SKM-1 treated with dmso at 0.1 percent for 144 hours (cell line): ENCODE measurements around the gene TMEM18.
"Not testable (repeated sequence)": the region's sequence is repeated elsewhere in the genome, so short reads cannot be mapped to it uniquely, and the experiment has no call there.

Experiments
- DNase-seq: peaks from one replicate; lab custom pipeline; 2025; ENCODE audit not compliant: unreplicated experiment; lab: John Stamatoyannopoulos, UW

Gene TMEM18

GRCh38 chr2:677056-677958, at the start of gene TMEM18:
Gene TMEM18 (minus strand): TSS chr2:677406. CDS start chr2:677345, 61 bp downstream.
- DNase-seq, result peak; percentile 95

- no peak for DNase-seq
These were observed 49.0 kb upstream of the TMEM18 start for GRCh38 chr2:726169-726568.

DNA sequence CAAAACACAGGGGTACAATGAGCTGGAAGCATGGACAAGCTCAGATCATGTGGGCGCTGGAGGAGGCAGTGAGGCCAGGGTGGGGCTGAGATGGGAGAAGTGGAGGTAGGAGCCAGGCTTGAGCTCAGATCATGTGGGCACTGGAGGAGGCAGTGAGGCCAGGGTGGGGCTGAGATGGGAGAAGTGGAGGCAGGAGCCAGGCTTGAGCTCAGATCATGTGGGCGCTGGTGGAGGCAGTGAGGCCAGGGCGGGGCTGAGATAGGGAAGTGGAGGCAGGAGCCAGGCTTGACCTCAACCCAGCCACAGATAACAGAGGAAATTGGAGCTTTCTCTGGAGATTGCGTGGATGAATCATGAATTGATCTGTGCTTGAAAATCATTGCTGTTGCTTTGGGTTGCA, 48.3 kb upstream of the TMEM18 start:
- DNase-seq, result no peak

- DNase-seq, result no peak
These were observed 46.6 kb upstream of the TMEM18 start for GRCh38 chr2:723761-724160.

DNA sequence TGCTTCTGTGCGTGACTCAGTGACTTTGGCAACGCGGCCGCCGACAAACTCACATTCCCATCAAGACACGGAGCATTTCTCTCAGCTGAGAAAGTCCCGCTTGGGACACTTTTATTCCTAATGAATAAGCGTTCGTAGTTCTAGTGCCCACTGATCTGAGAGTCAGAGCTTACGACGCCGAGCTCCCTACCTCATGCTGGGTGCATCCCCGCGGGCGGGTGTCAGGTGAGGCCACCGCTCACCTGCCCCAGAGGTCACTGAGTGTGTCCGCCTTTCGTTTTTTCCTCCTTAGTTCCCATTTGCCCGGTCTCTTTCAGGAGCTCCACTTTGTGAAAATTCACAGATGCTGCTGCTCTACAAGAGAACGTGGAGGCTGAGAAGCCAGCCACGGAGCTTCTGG, 43.6 kb upstream of the TMEM18 start:
- DNase-seq, result no peak

GRCh38 chr2:719734-720133, 42.5 kb upstream of the TMEM18 start:
- DNase-seq, result no peak

DNA sequence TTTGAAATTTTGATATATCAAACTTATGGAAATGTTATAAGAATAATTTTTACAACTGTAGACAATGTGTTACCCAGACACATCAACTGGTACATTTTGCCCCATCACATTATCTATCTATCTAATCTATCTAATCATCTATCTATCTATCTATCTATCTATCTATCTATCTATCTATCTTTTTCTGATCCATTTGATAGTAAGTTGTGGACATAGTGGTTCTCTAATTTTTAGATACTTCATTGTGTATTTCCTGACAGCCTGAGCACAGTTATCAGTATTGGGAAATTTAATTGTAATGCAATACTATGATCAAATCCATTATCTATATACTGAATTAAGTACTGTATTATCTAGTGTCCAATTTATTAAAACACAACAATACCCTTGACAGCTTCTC, 42.0 kb upstream of the TMEM18 start:
- DNase-seq, result no peak

- no peak for DNase-seq
These were observed 40.5 kb upstream of the TMEM18 start for GRCh38 chr2:717661-718060.

GRCh38 chr2:715854-716560, 38.8 kb upstream of the TMEM18 start:
- DNase-seq, result no peak

DNA sequence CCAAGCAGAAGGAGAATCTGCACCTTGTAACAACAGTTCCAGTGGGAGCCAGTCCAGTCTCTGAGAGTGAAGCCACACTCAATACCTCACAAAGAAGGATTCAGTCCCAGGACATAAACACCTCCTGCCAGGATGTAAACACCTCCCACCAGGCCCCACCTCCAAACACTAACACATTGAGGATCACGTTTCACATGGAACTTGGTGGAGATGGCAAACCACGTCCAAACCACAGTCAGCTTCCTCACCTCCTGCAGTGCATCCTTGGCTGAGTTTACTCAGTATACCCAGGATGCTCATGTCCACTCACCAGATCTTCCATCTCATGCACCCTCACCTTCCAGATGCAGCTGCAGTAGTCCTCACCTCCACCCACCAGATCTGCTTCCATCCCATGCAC, 37.8 kb upstream of the TMEM18 start:
- DNase-seq, result no peak

DNA sequence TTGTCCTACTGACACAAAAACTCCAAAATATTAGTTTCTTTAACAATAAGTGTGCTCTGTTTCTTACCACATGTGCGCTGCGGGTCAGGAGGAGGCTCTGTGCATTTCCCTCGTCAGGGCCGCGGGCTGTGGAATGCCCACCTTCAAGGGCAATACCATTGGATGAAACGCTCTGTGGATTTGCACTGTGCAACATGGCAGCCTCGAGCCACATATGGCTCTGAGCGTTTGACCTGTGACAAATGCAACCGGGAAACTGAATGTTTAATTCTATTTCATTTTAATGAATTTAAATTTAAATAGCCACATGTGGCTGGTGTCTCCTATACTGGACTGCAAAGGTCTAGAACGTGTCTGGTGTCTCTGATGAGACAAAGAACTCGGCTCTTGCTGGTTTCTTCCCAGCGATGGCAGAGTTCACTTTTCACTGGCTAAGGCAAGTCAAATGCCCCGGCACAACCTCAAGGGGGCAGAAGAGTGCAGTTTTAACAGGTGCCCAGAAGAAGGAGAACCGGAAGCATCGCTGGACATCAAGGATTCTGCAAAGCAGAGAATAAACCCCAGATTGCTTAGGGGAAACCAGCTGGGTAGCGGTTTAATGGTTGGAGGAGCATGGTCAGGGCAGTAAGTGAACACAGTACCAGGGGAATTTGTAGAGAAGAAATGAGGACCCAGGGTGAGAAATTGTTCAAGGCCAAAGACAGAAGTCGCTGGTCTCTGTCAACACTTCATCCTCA, 37.0 kb upstream of the TMEM18 start:
- DNase-seq, result peak; percentile 39

DNA sequence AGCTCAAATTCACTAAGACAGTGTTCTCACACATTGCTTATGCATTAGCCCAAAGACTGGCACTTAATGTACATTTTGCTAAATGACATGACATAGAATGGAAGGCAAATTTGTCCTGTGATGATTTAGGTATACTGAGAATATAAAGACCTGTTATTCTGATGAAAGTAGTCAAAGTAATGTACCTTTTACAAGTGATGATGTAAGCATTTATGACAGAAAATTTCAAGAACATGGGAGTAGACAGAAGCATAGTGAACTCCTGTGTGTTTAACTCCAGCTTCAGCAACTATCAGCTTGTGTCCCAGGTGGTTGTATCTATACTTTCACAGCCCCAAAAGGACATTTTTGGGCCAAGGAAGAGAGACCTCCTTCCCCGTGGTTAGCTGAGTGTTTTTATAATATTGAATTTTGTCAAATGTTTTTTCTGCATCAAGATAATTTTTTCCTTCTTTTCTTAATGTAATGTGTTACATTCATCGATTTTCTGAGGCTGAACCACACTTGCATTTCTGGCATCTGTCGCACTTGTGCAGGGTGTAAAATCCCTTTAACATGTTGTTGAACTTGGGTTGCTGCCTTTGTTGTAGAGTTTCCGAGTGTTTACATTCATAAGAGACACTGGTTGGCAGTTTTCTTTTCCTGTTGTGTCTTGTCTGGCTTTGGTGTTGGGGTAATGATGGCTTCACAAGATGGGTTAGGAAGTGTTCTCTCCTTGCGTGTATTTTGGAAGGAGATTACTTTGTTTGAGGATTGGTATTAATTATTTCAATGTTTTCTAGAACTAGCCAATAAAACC, 33.9 kb upstream of the TMEM18 start:
- DNase-seq, result no peak

- no peak for DNase-seq
These were observed 32.0 kb upstream of the TMEM18 start for GRCh38 chr2:709138-709765.

DNA sequence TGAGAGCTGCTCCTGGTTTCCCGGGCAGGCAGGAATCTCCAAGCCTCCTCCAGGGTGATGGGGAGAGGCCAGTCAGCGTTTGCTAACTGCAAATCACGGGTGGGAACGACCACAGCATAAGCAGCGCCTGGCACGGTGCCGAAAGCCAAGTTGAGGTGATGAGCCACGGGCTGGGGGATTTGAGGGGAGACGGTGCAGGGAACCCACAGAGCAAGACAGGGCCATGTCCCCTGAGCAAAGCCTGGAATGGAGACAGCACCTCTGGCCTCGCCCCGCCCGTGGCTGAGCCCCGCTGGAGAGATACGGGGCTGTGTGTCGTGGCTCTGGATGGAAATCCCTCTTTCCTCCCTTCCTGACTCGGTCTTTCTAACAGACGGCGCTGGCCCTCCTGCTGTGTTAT, 31.5 kb upstream of the TMEM18 start:
- DNase-seq, result no peak

DNA sequence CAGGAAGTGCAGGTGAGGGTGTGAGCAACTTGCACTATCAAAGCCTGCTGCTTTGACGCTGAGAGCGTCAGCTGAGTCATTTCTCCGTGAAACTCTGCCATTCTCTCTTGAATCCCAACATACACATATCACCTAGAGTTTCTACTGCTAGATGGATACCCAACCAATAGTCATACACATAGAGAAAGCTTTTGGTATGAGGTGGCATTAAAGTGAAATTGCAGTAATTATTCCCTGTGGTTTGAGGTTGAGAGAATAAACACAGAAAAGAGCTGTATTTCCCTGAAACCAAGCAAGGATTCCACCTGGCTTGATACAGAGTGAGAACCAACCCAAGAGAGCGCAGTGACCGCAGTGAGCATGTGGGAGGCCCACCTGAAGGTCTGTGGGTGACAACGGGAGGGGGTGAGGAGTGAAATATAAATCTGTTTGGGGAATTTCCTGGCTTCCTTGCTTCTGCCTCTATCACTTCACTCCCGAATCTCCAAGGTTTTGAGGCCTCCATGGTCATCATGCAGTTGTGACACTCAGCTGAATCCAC, 28.8 kb upstream of the TMEM18 start:
- no peak for DNase-seq

DNA sequence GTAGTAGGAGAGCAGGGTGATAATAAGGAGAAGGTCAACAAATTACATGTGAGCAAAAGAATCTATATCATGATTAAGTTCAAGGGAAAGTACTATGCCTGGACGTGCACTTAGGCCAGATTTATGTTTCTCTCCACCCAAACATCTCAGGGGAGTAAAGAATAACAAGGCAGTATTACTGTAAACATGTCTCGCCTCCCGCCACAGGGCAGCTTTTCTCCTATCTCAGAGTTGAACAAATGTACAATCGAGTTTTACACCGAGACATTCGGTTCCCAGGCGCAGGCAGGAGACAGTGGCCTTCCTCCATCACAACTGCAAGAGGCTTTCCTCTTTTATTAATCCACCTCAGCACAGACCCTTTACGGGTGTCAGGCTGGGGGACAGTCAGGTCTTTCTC, 25.6 kb upstream of the TMEM18 start:
- DNase-seq, result not testable (repeated sequence)

DNA sequence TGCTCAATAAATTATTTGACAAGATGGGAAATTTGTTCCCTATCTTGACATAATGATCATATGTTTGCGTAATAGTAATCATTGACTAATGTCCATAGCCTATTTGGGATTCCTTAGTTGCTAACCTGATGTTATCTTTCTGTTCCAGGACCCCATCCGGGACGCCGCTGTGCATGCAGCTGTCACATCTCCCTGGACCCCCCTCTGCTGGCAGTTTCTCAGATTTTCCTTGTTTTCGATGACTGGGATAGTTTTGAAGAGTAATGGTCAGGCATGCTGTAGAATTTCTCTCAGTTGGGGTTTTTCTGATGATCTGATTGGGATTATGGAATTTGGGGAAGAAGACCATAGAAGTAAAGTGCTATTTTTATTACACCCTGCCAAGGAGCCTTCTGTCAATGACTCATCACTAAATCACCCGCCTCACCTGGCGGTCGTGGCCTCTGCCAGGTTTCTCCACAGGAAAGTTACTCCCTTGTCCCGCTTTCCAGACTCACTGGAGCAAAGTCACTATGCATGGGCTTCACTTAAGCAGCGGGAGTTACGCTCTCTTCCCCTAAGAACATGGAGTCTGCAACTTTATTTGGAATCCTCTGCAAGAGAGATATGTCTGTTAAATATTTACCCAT, 19.9 kb upstream of the TMEM18 start:
- no peak for DNase-seq

DNA sequence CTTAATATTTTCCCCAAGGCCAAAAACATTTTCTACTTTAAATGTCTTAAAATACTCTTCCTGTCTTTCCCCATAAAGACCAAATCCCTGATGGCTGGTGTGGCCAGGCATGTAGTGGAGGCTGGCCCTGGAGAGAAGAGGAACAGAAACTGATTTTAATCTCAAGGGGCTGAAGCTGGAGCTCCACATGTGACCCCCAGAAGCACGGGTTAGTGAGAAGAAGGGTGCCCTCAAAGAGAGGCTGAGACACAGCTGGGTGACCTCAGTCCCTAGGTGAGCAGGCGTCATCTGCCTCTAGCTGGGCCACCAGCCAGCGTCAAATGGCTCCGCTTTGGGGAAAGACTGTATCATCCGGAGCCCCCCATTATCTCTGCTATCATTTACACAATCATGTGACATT, 19.3 kb upstream of the TMEM18 start:
- DNase-seq, result no peak

GRCh38 chr2:694906-695510, 17.8 kb upstream of the TMEM18 start:
- DNase-seq, result no peak
